Esophagus squamous epithelium (tissue), 5 donors: Measurements from ENCODE around the gene CAMTA1. TPM values are rescaled to one million over a fixed set of nuclear protein-coding genes. Genes with fewer than 3 reads are reported as not detected.
A peak's percentile ranks its signal among the peaks of the same experiment; 100 is the strongest.

Source experiments
- DNase-seq: peaks from one replicate; lab custom pipeline; 2025; lab: John Stamatoyannopoulos, UW
- H3K27ac ChIP-seq, 4 donors: fragments of 200-600 bp; sonication (generic); one replicate each; pipeline ENCODE4 v1.5.1; 2016 to 2019; ENCODE audit warnings: mild to moderate bottlenecking in 1 of 4
- H3K27me3 ChIP-seq, 4 donors: fragments of 200-600 bp; sonication (generic); 1 replicate in 3 of 4; 2 replicates in 1 of 4; pipeline versions ENCODE4 v1.5.1 to v1.6.0; 2017 to 2021; ENCODE audit warnings: antibody characterized with exemption in 1 of 4
- H3K36me3 ChIP-seq, 3 donors: fragments of 200-600 bp; sonication (generic); one replicate each; pipeline ENCODE4 v1.5.1; 2016 to 2019
- H3K4me1 ChIP-seq, 3 donors: fragments of 200-600 bp; sonication (generic); one replicate each; pipeline ENCODE4 v1.5.1; 2017 to 2019
- H3K4me3 ChIP-seq, 4 donors: fragments of 200-600 bp; sonication (generic); 1 replicate in 3 of 4; 2 replicates in 1 of 4; pipeline ENCODE4 v1.5.1; 2016 to 2019; ENCODE audit warnings: mild to moderate bottlenecking in 2 of 4, moderate library complexity in 1 of 4
- H3K9me3 ChIP-seq, 3 donors: fragments of 200-600 bp; sonication (generic); one replicate each; pipeline ENCODE4 v1.5.1; 2016 to 2019
- CTCF ChIP-seq, 6 experiments: fragments of 450-650 bp in 4 of 6; fragments of 200-600 bp in 2 of 6; sonication (generic) in 2 of 6; IDR thresholded peaks; one replicate each; pipeline ENCODE4 v1.5.1; 2016 to 2019; ENCODE audit warnings: antibody characterized with exemption in 6 of 6, mild to moderate bottlenecking in 4 of 6, moderate library complexity in 4 of 6
- POLR2A ChIP-seq, 4 donors: fragments of 450-650 bp; IDR thresholded peaks; one replicate each; pipeline ENCODE4 v1.6.1; 2017; ENCODE audit warnings: antibody characterized with exemption in 4 of 4, mild to moderate bottlenecking in 4 of 4, moderate library complexity in 3 of 4
- WGBS, 2 donors: methylation state at CpG; one replicate each; pipeline ENCODE4 v1.1.5; 2018; 5-methylcytosine and 5-hydroxymethylcytosine counted together
- intact Hi-C: fragments of 100-400 bp; cut with DNase I; formaldehyde crosslinking; loops from one replicate; pipeline ENCODE4 v1.15.0; 2022
- total RNA-seq, 4 donors: library from RNA; depleted of rRNA; stranded (reverse); fragments of >200 nt; gene quantifications; one replicate each; pipeline ENCODE4 v1.1.0, GENCODE V29; 2016
- donor health status: DM: yes; HTN: yes; CAD: no.

Gene CAMTA1
- total RNA-seq, 4 donors from 2014 or later: 31.3 to 77.4 (median 45.9) TPM

DNA sequence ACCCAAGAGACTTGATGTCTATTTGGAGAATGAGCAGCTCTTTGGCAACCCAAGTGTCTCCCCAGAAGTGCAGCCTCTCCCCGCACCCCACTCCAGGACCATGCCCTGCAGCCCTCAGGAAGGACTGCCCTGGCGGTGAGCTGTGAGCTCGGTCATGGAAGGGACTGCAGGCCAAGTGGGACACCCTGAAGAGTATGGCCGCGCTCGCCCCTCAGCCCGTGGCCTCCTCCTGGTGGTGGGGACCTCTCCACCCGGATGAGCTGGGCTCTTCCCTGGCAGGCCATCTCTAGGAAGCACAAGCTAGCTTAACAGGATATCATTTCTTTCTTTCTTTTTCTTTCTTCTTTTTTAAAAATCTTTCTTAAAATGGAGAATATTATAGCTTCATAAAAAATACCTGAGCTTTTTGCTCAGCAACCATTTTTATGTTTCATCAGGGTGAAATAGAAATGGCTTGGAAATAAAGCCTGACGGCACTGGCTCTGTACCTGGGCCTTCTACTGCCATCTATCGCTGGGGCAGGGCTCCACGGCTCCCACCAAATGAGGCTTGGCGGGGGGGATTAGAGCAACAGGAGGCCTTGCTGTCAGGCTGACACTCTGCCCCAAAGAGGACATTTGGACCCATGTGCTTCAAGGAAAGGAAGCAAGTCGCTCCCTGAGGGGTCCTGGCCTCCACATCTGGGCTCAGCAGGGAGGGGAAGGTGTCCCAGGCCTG, 689.7 kb downstream of the CAMTA1 start:
- TF ChIP-seq POLR2A (IDR thresholded peaks at IDR 0.05) (no peak), CTCF (IDR thresholded peaks at IDR 0.05) (no peak)
- H3K27ac ChIP-seq: no peak overlapping the region
- no peaks in the 10 kb centered on the region for H3K27me3 ChIP-seq
- no peak overlapping the region for H3K4me3 ChIP-seq
- H3K9me3 ChIP-seq: no peaks in the 10 kb centered on the region
- peaks cover 17 to 51% (median 19%) of the 10 kb centered on the region in 3 donors for H3K4me1 ChIP-seq
- no peak for DNase-seq
- 82 to 87% methylated on average over 9 to 11 of the region's 13 CpGs for WGBS, 2 donors
- no peaks in the 10 kb centered on the region for H3K36me3 ChIP-seq
- intact Hi-C loops: no loop called here

DNA sequence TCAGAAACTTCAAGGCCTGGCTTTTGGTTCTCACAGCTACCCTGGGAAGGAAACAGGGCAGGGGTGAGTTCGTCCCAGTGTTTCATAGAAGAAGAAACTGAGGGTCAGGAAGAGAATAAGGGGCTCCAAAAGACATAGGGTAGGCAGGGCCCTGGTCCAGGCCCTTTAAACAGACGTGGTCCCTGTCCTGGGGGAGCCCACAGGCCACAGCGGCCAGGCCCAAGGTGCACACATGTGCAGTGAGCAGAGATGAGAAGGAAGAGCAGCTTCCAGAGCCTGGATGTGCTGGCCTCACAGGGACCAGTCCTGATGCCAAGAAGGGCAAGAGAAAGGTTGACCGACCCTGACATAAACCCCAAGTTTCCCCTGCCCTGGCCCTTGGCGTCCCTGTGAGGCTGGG, 690.4 kb downstream of the CAMTA1 start:
- TF ChIP-seq CTCF (IDR thresholded peaks at IDR 0.05) (no peak), POLR2A (IDR thresholded peaks at IDR 0.05) (no peak)
- H3K4me3 ChIP-seq: no peak overlapping the region
- no peak for DNase-seq
- H3K9me3 ChIP-seq: no peaks in the 10 kb centered on the region
- no peaks in the 10 kb centered on the region for H3K27me3 ChIP-seq
- 75 to 77% methylated on average over 2 to 3 of the region's 5 CpGs for WGBS, 2 donors
- H3K4me1 ChIP-seq: peaks cover 14 to 43% (median 16%) of the 10 kb centered on the region in 3 donors
- H3K36me3 ChIP-seq: no peaks in the 10 kb centered on the region
- intact Hi-C loops: no loop called here
- no peak overlapping the region for H3K27ac ChIP-seq

- intact Hi-C loops: no loop called here
- Histone ChIP-seq H3K4me3 (no peak overlapping the region), H3K27ac (no peak overlapping the region), H3K36me3 (no peaks in the 10 kb centered on the region), H3K27me3 (peaks cover 0 to 7% (median 0%) of the 10 kb centered on the region in 4 donors), H3K9me3 (no peaks in the 10 kb centered on the region), H3K4me1 (peaks cover 7 to 36% (median 9%) of the 10 kb centered on the region in 3 donors)
- DNase-seq: no peak
- TF ChIP-seq POLR2A (IDR thresholded peaks at IDR 0.05): no peak
- TF ChIP-seq CTCF (IDR thresholded peaks at IDR 0.05): no peak
- 69% methylated on average over 2 of the region's 2 CpGs; no CpG with 5 or more reads in 1 of the 2 donors for WGBS, 2 donors
Observed at GRCh38 chr1:7476402-7476801, 691.1 kb downstream of the CAMTA1 start.

- 68 to 74% methylated on average over 12 to 15 of the region's 17 CpGs for WGBS, 2 donors
- DNase-seq: no peak
- intact Hi-C loops: no loop called here
- peaks cover under 1 to 30% (median 3%) of the 10 kb centered on the region in 3 donors for H3K4me1 ChIP-seq
- no peaks in the 10 kb centered on the region for H3K36me3 ChIP-seq
- no peak for TF ChIP-seq CTCF (IDR thresholded peaks at IDR 0.05)
- TF ChIP-seq POLR2A (IDR thresholded peaks at IDR 0.05): no peak
- H3K27ac ChIP-seq: no peak overlapping the region
- peaks cover 0 to 10% (median 0%) of the 10 kb centered on the region in 4 donors for H3K27me3 ChIP-seq
- H3K9me3 ChIP-seq: no peaks in the 10 kb centered on the region
- H3K4me3 ChIP-seq: no peak overlapping the region
Observed at GRCh38 chr1:7476861-7477547, 691.8 kb downstream of the CAMTA1 start.

DNA sequence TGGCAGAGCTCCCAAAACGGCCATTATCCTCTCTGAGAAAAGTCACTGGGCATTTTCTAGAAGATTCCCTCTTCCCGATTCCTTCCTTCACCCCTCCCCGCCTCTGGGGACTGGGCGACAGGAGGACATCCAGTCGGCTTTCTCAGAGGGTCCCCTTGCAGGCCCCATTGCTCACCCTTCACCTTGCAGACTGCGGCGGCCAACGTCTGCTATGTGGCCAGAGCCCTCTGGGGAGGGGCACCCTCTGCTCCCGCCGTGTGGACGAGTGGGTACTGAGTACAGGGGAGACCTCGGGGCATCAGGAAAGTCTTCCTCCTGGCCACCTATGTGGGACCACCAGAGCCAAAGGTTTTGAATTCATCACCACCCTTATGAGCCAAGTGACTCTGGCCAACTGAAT, 692.3 kb downstream of the CAMTA1 start:
- Histone ChIP-seq H3K36me3 (no peaks in the 10 kb centered on the region), H3K4me1 (peaks cover 0 to 25% (median 0%) of the 10 kb centered on the region in 3 donors), H3K4me3 (no peak overlapping the region), H3K9me3 (no peaks in the 10 kb centered on the region), H3K27me3 (peaks cover 0 to 16% (median 0%) of the 10 kb centered on the region in 4 donors), H3K27ac (peak overlapping the region in 1 of 4 donors; percentile 34)
- WGBS, 2 donors: 87 to 89% methylated on average over 2 to 5 of the region's 12 CpGs
- TF ChIP-seq POLR2A (IDR thresholded peaks at IDR 0.05) (no peak), CTCF (IDR thresholded peaks at IDR 0.05) (no peak)
- no peak for DNase-seq
- intact Hi-C loops: no loop called here
